Measurements from ENCODE around the gene IGSF9B.

GRCh38 chr11:133988686-133989410, 32.1 kb upstream of the IGSF9B start:
- TF ChIP-seq EZH2 (IDR thresholded peaks at IDR 0.05; ENCODE audit: insufficient read depth, poor library complexity, severe bottlenecking) (no peak), EZH2phosphoT487 (IDR thresholded peaks at IDR 0.05; ENCODE audit: insufficient read depth, low read depth) (no peak)
